ENCODE measurements around the gene COMMD7.

Gene COMMD7

DNA sequence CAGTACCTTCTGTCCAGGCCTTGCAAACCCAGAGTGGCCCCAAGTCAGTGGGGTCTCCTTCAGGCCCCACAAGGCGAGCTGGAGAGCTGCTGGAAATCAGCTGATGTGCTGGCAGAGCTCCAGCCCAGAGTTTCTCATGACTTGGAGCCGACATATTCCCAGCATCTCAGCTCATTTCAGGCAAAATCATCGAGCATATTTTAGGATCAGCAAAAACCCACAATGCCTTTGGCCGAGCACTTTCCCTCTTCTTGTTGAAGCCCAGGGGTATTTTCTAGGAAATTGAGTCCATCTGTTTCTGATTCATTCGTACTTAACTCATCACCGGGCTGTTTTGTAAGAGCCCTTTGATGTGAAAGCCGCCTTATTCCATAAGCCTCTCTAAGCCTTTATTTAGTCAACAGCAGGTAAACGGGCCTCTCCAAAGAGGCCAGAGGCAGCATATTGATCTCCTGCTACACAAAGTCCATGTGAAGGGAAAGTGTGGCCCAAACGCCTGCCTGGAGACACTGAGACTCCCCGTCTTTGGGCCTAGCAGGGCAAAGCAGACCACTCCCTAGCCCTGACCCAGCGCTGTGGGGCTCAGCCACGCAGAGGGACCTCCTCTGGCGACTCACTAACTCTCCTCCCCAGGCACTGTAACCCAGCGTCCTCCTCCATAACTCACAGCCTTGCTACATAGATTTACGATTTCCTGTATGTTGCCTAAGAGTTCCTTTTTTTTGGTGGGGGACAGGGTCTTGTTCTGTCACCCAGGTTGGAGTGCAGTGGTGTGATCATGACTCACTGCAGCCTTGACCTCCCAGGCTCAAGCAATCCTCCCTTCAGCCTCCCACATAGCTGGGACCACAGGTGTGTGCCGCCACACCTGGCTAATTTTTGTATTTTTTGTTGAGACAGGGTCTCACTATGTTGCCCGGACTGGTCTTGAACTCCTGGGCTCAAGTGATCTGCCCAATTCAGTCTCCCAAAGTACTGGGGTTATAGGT, 57.4 kb downstream of the COMMD7 start:
- peak; percentile 92 for DNase-seq (ENCODE audit: low read depth)
- no peak overlapping the region for H3K4me3 ChIP-seq (ENCODE audit: low read depth, low read length)

DNA sequence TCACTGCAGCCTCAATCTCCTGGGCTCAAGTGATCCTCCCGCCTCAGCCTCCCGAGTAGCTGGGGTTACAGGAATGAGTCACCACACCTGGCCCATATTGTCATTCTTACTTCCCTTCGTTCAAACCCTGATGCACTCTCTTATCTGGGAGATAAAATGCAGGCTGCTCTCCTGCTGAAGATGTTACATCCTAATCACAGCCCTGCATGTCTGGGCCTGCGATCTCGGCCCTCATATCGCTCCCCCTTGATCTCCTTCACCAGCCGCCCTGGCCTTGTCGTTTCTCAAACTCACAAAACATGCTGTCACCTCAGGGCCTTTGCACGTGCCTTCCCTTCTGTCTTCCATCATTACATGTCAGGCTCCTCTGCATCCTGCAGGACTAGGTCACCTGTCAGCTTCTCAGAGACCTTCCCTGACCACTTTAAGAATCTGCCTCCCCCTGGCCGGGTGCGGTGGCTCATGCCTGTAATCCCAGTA, 60.7 kb downstream of the COMMD7 start:
- H3K4me3 ChIP-seq (ENCODE audit: low read depth, low read length) = no peak overlapping the region
- DNase-seq (ENCODE audit: low read depth) = no peak

DNA sequence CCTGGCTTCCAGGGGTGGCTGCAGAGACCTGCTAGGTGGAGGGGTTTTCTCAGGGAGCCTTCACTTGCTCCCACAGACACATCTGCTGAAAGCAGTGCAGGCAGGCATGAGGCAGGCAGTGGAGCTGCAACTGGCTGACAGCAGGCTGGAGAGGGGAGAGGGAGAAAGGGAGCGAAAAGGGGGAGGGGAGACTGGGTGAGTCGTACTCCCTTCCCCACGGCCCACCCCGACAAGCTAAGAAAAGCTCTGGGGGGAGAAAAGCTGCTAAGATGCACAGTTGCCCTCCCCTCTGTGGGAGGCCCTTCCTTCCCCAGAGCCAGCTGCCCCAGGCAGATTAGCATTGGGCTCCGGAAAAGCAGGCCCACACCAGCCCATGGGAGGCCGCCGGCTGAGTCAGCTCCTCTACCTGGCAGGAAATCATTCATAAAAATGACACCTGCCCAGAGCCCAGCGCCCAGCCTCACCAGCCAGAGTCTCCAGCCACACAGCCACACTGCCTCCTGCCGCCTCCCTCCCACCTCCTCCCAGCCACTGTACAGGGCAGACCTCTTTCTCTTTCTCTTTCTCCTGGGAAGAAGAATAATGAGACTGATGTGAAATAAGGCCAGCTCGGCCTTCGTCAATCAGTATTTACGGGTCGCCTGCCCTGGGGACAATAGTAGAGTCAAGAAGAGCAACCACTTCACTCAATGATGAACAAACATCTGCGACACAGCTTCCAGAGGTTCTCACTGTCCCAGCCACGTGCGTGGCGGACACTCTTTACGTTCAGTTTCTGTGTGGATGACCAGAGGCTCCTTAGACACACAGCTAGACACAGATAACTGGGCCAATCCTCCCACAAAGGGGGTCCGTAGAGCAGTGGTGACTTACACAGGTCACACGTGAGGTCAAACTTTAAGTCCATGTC, 61.8 kb downstream of the COMMD7 start:
- H3K4me3 ChIP-seq (ENCODE audit: low read depth, low read length) = no peak overlapping the region
- DNase-seq (ENCODE audit: low read depth) = no peak

DNA sequence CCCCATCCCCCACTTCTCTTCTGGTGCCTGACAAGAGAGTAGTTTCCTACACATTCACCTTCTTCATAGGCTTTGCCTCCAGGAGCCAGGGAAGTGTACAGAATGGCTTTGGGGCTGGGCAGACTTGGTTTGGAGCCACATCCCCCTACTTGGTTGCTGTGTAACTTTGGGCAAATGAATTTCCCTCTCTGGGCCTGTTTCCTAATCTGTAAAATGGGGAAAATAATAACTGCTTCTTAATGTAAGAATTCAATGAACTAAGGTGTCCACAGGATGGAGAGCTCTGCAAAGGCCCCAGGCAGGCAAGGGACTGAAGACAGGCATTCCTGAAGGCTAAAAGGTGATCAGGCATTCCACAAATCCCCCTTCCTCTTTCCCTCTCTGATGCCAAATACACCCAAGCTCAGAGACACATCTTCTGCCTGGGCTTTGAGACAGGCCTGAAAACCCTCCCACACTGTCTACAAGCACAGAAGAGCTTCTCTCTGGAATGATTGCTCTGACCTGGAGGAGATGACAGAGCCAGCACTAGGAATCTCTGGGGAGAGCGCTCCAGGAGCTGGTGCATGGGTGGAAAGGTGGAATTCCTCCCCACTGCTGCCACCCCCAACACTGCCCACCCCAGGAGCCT, 62.6 kb downstream of the COMMD7 start:
- DNase-seq (ENCODE audit: low read depth) = no peak
- H3K4me3 ChIP-seq (ENCODE audit: low read depth, low read length) = no peak overlapping the region

DNA sequence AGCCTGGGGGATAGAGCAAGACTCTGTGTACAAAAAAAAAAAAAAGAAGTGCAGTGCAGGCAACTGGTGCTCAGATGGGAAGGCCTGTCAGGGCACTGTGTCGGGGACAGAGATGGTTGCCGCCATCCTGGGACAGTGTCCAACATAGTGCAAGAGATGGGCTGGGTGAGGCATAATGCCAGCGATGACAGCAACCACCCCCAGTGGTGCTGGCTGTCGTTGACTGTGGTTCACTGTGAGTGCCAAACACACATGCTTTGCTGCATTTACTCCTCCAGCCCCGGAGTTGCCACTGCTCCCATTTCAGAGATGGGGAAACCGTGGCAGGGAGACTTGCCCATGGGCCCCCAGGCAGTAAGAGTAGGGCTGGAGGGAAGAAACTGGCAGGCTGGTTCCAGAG, 64.3 kb downstream of the COMMD7 start:
- no peak overlapping the region for H3K4me3 ChIP-seq (ENCODE audit: low read depth, low read length)

DNA sequence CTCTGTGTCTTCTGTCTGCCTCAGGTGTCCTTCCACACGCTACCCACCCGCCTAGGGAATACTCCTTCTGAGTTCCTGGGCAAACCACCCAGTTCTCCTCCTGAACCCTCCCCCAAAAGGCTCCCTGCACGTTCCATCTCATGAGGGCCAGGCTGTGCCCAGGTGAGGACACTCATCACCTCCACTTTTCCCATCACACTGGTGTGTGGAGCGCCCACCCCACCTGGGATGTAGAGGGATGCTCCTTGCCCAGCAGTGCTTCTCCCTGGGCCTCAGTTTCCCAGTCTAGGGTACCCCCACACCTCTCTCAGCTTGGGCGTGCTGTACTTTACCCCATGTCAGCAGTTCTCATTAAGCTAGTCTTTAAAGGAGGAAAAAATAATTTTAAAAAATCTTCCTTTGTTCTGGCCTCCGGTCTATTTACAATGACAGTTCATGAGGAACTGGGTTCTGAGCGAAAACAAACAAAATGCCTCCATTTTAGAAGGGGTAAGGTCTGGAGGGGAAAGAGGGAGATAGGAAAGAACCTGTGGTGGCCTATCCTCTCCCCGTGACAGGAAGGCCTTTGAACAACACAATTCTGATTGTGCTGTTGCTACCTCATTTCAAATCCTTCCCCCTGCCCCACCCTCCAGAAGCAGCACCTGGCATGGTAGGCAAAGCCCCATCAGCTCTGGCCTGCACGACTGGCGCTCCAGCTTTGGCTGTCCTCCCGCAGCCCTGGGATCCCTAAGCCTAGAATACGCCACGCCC, 67.9 kb downstream of the COMMD7 start:
- no peak for DNase-seq (ENCODE audit: low read depth)

More for the DNA sequence above, 64.3 kb downstream of the COMMD7 start:
- DNase-seq (ENCODE audit: low read depth) = no peak

DNA sequence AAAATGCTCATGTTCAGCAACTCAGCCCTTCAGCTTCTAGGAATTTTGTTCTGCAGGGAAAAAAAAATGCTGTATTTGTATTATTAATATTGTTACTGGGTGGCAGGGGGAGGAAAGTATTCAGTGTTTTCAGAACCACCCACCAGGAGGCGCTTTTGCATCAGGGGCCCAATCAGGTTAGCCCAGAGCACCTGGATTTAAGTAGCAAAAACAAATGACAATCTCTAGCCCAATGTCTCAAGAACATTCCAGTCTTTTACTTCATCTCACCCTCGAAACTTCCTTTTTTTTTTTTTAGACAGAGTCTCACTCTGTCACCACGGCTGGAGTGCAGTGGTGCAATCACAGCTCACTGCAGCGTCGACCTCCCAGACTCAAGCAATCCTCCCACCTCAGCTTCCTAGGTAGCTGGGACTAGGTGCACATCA, 68.9 kb downstream of the COMMD7 start:
- no peak overlapping the region for H3K4me3 ChIP-seq (ENCODE audit: low read depth, low read length)
- no peak for DNase-seq (ENCODE audit: low read depth)

More for the DNA sequence above, 67.9 kb downstream of the COMMD7 start:
- no peak overlapping the region for H3K4me3 ChIP-seq (ENCODE audit: low read depth, low read length)

DNA sequence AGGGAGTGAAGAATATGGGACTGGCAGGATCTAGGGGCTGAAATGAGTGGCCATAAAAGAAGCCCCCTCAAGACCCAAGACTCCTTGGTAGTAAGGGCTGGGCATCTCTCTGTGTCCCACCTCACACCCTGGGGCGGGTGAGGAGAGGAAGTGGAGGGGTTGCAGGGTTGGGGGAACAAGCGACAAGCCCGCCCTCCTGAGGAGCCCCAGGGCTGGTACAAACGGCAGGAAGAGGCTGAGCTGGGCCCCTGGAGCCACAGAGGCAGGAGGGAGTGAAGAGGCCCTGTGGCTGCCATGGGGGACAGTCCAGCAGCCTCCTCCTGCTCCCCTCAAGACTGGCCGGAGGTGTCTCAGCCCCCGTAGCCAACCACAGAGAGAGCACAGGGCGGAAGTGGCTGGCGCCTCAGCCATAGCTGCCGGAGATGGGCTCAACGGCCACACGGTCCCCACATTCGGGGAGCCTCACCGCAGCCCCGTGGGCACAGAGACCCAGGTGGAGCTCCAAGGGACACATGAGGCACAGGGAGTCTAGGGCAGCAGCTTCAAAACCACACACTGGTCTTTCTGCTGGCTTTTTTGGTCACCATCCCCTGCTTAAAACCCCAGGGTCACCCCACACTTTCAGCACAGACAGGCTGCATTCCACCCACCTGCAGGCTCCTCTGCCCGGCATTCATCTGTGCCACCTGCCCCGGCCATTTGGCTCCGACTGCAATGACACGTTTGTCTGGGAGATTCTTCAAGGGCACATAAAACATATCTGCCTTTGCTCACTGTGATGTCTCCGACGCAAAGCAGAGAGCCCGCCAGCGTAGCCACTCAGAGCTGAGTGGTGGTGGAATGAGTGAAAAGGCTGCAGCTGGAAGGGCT, 70.0 kb downstream of the COMMD7 start:
- H3K4me3 ChIP-seq (ENCODE audit: low read depth, low read length) = no peak overlapping the region
- DNase-seq (ENCODE audit: low read depth) = no peak

DNA sequence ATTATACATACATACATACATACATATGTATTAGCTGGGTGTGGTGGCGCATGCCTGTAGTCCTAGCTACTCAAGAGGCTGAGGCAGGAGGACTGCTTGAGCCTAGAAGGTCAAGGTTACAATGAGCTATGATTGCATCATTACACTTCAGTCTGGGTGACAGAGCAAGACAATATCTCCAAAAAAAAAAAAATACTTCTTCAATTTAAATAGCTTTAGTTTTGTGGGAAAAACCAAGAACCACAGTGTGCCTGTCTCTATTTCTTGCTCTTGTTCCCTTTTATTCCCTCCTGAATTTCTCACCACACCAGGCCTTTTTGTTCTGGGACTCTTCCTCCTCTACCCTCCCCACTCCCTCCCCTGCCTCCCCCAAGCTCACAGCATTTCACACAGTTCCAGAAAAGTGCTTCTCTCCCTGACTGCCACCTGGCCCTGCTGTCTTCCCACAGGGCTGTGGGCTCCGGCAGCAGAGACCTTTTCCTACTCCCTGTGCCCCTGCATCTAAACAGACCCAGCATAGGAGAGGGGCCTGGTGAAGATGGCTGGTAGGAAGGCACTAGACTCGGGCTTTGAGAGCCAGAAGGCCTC, 70.8 kb downstream of the COMMD7 start:
- no peak for DNase-seq (ENCODE audit: low read depth)
- H3K4me3 ChIP-seq (ENCODE audit: low read depth, low read length) = no peak overlapping the region

DNA sequence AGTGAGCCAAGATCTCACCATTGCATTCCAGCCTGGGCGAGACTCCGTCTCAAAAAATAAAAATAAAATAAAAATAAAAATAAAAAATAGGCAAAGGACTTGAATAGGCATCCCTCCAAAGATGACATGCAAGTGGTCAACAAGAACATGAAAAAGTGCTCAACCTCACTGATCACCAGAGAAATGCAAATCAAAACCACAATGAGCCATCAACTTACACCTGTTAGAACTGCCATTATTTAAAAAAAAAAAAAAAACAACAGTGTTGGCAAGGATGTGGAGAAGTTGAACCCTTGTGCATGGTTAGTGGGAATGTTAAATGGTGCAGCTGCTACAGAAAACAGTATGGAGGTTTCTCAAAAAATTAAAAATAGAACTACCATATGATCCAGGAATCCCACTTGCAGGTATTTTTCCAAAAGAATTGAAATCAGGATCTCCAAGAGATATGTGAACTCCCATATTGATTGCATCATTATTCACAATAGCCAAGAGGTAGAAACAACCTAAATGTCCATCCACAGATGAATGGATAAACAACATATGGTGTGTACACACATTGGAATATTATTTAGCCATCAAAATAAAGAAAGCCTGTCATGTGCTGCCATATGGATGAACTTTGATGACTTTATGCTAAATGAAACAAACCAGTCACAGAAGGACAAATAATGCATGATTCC, 72.4 kb downstream of the COMMD7 start:
- DNase-seq (ENCODE audit: low read depth) = no peak
- no peak overlapping the region for H3K4me3 ChIP-seq (ENCODE audit: low read depth, low read length)

DNA sequence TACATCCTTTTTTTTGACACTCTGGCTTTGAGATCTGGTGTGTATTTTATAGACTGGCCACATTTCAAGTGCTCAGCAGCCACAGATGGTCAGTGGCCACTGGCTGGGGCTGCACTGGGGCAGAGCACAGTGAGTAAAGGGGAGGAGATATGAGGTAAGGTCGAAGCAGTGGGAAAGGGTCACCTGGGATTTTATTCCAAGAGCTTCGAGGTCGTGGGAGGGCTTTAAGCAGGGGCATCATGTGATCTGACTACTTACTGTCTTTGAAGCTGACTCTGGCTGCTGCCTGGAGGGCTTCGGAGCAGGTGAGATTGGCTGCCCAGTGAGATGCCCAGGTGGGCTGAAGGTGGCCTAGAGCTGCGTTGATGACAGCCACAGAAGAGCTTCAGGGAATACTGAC, 76.2 kb downstream of the COMMD7 start:
- no peak overlapping the region for H3K4me3 ChIP-seq (ENCODE audit: low read depth, low read length)
- no peak for DNase-seq (ENCODE audit: low read depth)

DNA sequence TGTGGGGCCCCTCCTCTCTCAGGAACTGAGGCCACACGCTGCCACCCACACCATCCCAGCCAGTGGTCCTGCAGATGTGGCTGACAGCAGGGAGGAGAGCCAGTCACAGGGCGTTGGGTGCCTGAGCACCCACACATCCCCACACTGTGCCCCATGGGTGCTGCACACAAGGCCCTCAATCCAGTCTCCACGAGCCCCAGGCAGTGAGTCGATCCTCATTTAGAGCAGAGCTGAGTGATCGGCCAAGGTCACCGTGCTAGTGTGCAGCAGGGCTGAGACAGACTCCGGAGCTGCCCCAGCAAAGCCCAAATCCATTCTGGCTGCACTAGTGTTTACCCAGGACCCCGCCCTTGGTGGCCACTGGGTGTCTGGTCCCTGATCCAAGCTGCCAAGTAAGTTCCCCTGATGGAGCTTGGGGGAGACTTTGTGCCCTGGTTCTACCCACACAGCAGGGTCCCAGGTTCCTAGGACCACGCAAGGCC, 78.5 kb downstream of the COMMD7 start:
- no peak for DNase-seq (ENCODE audit: low read depth)
- H3K4me3 ChIP-seq (ENCODE audit: low read depth, low read length) = no peak overlapping the region

DNA sequence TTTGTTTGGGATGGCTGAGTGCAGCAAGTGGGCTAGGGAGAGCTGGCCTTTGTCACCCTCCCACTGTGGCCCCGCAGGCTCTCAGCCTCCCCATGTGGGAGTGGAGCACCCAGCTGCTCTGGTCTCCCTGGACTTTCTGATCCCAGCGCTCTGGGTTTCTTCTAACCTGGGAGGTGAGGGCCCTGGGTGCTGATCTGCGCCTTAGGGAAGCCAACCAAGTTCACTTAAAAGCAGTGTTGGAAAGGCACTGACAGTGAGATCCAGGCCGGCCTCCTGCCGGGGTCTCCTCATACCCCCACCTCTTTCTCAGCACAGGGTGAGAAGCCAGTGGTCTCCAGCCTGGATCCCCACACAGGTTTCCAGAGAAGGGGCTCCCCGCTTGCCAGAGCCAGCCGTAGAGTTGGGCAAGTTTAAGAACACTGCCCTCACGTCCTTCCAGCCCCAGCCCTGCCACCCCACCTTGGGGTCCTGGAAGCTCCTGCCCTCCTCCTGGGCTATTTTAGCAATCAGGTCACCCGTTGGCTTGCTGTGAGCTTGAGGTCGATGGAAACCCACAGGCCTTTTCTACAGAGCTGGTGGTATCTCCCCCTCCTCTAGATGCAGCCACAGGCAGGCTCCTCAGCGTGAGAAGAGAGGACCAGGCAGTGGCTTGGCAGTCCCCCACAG, 79.1 kb downstream of the COMMD7 start:
- no peak for DNase-seq (ENCODE audit: low read depth)
- H3K4me3 ChIP-seq (ENCODE audit: low read depth, low read length) = no peak overlapping the region

DNA sequence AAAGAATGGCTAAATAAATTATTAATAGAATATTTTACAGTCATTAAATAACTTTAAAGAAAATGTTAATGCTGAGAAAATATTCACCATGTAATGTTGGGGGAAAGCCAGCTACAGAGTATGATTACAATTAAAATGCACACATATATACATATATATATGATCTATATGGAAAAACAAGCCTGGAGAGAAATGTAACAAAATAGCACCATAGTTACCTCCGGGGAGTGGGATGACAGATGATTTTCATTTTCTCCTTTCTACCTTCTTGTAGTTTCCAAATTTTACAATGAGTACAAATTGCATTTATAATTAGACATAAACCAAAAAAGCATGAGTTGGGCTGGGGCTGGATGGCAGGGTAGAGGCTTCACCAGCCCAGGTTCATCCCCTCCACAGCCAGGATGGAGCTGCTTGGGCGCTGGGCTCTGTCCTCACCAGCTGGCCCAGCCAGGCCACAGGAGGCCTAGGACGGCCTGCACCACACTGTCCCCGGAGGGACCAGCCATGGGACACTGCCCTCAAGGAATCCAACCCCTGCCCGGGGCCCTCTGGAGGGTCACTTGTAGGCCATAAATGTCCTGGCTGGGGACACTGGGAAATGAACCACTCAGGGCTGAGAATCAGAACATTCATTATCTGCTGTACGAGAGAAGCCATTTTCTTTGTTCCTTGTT, 79.8 kb downstream of the COMMD7 start:
- DNase-seq (ENCODE audit: low read depth) = no peak
- no peak overlapping the region for H3K4me3 ChIP-seq (ENCODE audit: low read depth, low read length)

DNA sequence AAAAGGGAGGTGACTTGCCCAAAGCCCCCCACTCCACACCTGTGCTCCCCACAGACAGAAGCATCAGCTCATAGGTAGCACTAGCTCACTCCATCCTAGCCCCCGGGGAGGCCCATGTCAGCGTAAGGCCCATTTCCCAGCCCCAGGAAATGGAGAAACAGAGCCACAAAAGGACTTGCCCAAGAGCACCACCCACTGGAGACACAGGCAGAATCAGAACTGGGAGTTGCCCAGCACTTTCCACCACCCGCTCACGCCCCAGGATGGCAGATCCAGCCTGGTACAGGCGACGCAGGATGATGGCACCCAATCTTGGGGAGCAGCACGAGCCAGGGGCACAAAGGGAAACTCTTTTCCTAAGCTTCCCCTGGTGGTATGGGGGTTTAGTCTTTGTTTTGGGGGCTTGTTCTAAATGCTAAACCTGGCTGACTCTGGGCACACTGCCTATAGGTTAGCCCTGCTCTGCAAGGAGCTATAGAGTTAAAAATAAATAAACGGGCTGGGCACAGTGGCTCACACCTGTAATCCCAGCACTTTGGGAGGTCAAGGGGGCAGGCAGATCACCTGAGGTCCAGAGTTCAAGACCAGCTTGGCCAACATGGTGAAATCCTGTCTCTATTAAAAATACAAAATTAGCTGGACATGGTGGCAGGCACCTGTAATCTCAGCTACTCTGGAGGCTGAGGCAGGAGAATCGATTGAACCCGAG, 81.3 kb downstream of the COMMD7 start:
- no peak for DNase-seq (ENCODE audit: low read depth)
- no peak overlapping the region for H3K4me3 ChIP-seq (ENCODE audit: low read depth, low read length)

Measured in skeletal muscle cell (primary cell).